NCI-H2227 treated with DMSO at 0.1 percent for 48 hours (cell line): ENCODE data around the gene LILRB2.
"Not testable (repeated sequence)": the region's sequence is repeated elsewhere in the genome, so short reads cannot be mapped to it uniquely, and the experiment has no call there.

ENCODE experiments used
- DNase-seq: peaks from one replicate; lab custom pipeline; 2025; lab: John Stamatoyannopoulos, UW

Gene LILRB2

DNA sequence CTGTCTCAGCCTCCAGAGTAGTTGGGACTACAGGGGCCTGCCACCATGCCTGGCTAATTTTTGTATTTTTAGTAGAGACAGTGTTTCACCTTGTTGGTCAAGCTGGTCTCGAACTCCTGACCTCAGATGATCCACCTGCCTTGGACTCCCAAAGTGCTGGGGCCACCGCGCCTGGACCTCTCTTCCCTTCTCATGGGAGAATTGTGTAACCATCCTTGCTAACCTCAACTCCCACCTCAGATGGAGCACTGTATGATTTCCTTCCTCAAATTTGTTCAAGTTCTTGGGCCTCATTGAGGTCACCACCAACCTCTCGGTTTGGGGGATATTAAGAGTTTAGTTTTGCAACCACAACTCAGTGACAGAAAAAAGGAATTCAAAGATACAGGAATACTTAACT lies 21.3 kb upstream of the LILRB2 start:
- DNase-seq: no peak

DNA sequence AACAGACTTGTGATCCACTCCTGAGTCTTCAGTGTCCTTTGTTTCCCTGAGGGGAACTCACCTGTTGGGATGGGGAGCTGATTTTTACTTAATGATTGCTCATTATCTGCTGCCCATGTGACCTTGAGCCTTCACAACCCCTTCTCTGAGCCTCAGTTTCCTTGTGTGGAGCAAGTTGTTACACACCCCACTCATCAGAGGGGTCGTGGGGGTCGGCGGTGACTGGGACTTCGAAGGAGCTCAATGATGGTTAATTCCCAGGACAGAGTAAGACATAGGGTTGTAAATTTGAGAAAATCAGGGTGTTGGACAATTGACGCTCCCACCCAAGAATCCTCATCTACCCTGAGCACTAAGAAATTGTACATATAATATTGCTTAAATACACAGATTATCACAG lies 18.6 kb upstream of the LILRB2 start:
- no peak for DNase-seq

DNA sequence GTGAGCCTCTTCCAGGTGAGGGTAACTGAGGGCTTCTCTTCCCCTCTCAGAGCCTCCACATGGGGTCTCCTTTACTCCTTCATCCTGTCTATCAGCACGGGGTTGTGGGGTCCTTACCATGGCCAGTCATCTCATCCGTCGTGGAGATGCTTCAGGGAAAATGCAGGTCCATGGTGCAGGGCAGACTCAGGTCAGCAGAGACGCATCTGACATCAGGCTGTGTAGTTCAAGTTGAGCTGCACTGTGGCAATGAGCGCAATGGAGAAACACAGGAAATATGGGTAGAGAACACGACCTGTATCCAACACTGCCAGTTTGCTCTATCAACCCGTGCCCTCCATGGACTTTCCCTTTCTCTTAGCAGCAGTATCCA lies 18.2 kb upstream of the LILRB2 start:
- DNase-seq: no peak

DNA sequence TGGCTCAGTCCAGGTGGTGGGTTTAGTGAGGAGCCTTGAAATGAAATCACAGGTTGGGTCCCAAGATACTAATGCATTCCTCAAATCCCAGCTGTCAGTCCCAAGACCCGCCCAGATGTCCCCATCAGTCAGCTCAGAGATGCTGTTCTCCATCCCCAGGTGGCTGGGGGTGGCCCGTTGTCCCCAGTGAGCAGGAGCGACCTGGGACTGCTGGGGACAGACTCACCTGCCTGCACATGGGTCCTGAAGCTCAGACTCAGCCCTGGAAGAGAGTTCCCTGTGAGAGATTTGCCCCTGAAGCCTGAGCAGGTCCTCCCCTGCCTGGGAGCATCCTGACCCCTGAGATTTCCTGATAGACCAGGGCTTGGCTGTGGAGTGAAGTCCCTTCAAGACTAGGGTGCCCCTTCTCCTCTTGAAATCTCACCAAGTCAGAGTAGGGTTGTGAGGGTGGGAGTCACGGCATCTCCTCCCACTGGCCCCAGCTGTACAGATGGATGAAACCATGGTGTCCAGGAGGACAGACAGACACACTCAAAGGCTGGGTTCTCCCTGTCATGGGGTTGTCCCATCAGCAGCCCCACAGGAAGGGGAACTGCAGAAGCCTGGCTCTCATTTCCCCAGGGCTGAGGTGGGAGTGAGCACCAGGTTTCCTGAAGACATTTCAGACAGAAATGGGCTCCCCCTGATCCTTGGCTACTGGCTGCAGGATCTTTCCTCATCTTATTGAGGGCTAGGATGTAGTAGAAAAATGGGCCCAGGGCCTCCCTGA lies 17.6 kb upstream of the LILRB2 start:
- DNase-seq: no peak

DNA sequence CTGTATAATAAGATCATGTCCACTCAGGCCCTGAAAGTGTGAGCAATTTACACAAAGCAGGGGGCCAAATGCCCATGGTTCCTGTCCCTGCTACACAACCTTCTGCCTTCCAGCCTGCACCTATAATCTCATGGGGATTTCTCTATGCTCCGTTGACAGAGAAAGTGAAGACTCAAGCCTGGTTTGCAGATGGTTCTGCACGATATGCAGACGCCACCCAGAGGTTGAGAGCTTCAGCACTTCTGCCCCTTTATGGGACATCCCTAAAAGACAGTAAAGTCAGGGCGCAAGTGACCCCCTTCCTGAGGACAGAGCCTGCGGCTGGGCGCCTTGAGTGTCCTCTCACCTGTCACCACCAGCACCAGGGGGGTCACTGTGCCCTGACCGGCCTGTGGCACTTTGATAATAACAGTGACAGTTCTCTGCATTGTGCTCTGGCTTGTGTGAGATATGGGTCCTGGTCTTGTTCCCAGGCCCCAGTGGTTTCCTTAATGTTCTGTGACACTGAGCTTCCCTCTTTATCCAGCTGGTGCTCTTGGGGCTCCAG lies 16.9 kb upstream of the LILRB2 start:
- no peak for DNase-seq

DNA sequence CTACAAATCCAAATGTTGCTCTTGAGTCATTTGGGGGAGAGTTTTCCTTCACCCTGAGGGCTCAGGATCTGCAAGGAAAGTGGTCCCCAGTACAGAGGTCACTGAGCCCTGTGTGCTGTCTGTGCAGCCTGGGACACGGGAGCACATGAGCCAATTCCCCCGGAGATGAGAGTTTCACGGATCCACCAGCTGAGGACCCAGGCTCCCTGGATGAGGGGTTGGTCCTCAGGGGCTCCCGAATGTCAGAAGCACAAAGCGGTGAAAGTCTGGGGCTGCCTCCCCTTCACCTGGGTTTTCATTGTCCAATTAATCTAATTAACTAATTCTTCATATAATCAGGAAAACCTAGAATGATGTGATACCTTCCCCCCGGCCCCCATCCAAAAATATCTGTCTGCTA lies 13.6 kb upstream of the LILRB2 start:
- no peak for DNase-seq

DNA sequence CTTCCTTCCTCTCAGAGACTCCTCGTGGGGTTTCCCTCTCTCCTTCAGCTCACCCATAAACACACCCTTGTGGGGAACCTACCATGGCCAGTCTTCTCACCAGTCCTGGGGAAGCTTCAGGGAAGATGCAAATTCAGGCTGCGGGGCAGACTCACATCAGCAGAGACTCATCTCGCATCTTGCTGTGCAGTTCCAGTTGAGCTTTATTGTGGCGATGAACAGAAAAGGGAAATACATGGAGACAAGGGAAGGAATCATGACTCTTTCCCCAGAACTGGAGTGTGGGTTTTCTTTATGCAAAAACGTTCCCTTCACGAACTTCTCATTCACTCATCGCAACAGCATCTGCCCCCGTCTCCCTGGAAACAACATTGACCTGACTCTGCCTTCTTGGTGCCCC lies 8.2 kb upstream of the LILRB2 start:
- DNase-seq: not testable (repeated sequence)

DNA sequence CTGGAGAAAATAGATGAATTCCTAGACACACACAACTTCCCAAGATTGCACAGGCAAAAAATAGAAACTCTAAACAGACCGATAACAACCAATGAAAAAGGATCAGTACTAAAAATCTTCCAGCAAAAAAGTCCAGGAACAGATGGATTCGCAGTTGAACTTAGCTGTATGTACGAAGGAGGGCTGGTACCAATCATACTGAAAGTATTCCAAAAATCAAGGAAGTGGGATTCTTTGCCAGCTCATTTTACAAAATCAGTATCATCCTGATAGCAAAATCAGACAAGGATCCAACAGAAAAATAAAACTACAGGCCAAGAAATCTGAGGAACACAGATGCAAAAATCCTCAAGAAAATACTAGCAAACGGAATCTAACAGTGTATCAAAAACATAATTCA lies 6.5 kb upstream of the LILRB2 start:
- no peak for DNase-seq

DNA sequence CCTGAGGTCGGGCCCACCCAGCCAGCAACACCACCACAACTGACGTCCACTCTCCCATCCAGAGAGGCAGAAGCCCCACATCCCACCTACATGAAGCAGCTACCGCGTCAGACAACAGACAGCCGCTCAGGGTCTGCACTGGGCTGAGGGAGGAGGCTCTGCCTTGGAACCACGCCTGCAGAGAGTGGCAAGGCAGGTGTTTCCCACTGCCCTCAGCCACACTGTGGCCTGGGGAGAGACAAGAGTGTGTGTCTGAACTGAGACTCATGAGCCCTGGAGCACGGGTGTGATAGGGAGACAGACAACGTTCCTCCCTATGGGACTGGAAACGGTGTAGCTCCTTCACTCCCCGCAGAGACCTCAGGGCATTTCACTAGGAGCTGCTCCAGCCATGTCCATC lies 5.4 kb upstream of the LILRB2 start:
- DNase-seq: not testable (repeated sequence)

DNA sequence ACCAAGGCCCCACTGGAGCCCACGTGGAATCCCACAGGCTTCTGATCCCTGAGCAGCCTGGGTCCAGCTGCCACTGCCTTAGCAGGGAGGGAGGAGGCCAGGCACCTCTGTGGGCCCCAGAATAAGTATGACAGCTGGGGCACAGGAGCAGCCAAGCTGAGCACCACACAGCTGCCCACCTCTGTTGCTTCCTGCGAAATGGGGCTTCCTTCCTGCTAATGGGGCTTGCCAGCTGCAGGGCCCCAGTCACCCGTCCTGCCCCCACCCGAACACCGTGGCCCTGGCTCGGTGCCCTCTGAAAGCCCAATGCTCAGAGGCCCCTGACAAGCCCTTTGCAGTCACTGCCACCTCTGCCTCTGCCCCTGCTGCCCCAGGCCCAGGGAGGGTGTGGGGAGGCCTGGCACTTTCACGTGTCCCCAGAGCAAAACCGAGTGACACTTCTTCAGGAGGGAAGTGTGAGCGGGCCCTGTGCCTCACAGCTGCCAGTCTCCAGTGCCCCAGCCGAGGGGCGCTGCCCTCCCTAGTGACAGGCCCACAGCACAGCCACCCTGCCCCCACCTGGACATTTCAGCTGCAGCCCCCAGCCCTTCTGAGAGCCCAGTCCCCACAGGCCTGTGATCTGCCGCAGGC lies 4.6 kb upstream of the LILRB2 start:
- DNase-seq: not testable (repeated sequence)

DNA sequence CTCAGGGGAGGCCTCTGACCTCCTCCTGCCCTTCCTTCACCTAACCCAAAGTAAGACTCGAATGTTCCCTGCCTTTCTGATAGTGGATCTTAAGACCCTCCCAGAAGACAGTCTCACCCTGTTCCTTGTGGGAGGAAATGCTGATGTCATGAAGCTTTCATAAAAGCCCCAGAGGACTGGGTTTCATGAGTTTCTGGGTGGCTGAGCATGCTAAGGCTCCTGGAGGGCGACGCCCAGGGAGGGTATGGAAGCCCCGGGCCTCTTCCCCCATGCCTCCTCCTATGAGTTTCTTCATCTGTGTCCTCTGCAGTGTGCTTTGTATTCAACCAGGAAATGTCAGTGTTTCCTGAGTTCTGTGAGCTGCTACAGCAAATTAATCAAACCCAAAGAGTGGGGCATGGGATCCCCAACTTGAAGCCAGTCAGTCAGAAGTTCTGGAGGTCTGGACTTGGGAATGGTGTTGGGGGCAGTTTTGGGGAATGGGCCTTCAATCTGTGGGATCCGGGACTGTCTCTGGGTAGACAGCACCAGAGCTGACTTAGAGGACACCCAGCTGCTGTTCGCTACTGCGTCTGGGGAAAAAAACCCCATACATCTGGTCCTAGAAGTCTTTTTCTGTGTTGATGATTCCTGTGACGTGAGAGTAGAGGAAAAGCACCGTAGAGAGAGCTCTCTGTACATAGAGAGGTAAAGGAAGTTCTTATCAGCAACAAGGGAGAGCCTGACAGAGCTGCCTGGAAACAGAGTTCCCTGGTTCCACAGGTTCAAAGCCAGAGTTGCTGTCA lies 2.0 kb upstream of the LILRB2 start:
- DNase-seq: no peak

DNA sequence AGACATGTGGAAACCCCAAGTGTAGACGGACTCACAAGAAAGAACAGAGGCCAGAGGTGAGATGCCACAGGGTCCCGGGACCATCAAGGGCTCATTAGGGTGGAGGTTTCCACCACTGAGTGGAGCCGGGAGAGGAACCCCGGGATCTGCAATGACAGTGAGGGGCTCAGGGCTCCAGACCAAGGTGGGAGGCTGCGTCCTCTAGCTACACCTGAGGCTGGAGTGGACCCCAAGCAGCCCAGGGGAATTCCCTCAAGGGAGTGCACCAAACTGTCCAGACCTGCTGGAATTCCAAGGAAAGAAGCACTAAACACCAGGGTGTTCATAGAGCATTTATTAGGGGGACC lies 792 bp upstream of the LILRB2 start:
- DNase-seq: not testable (repeated sequence)

DNA sequence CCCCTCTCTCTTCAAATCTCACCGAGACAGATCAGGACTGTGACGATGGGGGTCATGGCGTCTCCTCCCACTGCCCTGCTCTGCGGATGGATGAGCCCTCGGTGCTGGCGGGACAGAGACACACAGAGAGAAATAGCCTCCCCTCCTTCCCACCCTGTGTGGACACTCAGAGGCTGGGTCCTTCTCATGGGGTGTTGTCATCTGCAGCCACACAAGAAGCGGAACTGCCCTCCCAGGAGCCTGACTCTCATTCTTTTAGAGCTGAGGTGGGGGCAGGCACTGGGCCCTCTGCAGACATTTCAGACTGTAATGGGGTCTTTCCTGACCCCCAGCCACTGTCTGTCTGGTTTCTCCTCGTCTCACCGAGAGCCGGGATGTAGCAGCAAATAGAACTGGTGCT lies 469 bp downstream of the LILRB2 start:
- DNase-seq: not testable (repeated sequence)

DNA sequence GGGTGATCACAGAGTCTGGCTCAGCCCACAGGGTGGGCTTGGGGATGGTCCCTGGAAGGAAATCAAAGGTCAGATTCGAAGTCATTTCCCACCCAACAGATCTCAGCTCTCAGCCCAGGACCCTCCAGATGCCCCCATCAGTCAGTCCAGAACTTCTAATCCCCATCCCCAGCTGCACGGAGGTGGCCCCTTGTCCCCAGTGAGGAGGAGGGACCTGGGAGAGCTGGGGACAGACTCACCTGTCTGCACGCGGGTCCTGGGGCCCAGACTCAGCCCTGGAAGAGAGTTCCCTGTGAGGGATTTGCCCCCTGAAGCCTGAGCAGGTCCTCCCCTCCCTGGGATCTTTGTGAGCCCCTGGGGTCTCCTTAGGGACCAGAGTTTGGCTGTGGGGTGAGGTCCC lies 885 bp downstream of the LILRB2 start:
- DNase-seq: not testable (repeated sequence)

DNA sequence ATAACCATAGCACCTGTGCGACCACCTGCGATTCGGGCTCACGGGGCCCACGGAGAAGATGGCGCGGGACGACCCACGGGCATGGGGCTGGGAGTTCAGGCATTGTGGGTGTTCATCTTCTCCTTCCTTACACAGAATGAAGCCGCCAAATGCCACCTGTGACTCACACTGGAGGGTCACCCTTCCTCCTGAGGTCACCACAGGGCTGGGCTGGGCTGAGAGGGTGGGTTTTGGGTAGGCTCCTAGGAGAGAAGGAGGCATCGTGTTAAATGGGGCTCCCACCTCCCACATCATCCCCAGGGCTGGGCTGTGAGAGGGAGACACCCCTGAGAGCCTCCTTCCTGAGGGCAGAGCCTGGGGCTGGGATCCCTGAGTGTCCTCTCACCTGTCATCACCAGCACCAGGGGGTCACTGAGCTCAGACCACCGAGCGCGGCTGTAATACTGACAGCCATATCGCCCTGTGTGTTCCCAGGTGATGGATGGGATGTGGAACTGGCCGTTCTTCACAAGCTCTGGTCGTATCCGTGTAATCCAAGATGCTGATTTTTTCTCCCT lies 1.4 kb downstream of the LILRB2 start:
- no peak for DNase-seq

DNA sequence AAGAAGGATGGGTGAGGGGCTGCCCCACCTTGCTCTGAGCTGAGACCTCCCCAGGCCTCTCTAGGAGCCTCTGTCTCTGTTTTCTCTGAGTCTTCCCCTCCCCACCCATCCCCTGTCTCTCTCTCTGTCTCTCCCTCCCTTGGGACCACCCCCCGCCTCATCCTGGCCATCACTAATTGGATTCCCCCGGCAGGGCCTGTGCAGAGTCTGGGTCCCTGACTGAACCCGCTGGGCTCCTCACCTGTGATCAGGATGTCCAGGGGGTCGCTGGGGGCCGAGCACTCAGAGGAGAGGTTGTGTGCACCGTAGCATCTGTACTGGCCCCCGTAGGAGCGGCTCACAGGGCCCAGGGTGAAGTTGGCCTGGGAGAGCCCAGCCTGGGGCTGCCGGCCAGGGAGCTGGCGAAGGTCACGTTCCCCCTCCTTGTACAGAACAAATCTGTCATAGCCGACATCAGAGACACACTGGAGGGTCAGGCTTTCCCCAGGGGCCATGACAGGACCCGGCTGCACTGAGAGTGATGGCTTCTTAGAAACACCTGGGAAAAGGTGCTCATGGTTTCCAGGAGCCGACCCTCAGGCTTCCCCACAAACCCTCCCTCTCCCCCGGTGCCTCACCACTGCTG lies 2.2 kb downstream of the LILRB2 start:
- DNase-seq: not testable (repeated sequence)

DNA sequence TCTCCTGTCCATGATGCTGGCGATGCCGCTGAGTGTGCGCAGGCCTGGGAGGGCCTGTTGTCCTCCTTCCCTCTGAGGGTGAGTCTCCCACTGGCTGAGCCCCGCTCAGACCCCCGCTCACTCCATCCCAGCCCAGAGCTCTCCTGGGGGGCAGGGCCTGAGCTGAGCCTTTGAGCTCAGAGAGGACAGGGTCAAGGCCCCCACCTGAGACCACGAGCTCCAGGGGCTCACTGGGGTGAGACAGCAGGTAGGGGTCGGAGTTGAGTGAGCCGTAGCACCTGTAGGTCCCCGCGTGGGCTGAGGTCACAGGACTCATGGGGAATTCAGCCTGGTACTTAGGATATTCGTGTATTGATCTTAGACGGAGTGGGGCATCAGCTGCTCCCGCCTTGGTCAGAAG lies 2.9 kb downstream of the LILRB2 start:
- DNase-seq: not testable (repeated sequence)

DNA sequence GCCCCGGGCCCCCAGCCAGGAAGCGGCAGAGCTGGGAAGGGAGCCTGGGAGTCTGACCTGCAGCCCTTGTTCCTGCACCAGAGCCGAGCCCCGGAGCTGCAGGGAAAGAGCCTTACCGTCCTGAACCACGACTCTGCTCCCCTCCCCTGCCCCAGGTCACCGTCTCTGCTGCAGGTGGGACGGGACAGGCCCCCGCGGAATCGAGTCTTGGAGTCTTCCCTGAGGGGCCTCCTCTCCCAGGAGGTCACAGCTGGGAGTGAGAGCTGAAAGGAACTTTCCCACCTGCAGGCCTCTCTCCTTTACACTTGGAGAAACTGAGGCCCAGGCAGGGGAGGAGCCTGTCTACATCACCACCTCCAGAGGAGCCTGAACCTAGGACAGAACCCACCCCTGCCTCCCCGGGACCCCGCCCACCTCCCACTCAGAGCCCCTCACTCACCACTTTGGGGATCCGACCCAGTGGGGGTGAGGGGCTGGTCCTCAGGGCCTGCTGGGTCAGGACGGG lies 3.7 kb downstream of the LILRB2 start:
- not testable (repeated sequence) for DNase-seq

DNA sequence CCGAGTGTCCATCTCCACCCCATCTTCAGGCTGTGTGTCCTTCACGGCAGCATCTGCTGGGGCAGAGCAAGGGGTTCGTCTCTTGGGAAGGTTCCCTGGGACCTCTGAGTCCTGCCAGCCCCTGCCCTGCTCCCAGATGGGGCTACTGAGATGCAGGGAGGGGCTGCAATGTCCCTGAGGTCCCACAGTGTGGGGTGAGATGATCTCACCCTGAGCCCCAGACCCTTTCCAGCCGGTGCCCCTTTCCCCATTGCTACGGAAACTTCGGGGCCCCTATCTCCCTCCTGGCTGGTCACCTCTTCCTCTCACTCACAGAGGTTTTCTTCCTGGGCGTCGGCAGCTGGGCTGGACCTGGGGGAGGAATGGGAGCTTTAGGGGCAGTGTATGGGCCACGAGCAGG lies 5.0 kb downstream of the LILRB2 start:
- no peak for DNase-seq

DNA sequence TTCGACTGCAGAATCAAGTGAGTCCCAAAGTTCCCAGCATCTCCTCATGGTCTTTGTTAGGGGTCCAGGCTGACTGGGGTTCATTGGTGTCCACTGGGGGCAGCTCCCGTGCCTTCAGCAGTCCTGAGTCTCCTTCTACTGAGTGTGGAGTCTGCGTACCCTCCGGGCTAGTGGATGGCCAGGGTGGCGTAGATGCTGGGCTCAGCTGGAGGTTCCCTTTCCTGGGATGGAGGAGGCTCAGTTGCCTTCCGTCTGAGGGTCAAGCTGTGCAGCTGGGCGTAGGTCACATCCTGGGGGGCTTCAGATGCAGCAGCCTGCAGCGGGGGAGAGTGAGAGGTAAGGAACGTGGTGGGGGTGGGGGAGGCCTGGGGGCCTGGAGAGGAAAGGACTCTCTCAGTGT lies 6.4 kb downstream of the LILRB2 start:
- not testable (repeated sequence) for DNase-seq

DNA sequence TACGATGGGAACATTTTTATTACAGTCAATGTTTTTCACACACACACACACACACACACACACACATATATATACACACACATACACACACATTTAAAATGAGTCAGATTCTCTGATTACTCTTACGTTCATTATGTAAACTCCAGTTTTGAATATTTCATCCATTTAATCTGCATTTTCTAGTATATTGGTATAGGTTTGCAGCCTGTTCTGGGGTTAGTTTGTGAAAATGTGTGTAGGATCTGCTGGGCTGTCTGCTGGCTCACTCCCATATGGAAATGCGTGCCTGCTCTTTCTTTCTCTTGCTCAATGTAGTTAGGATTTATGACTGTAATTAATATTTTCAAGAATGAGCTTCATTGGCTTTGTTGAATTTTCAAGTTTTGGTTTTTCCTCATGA lies 7.1 kb downstream of the LILRB2 start:
- no peak for DNase-seq

DNA sequence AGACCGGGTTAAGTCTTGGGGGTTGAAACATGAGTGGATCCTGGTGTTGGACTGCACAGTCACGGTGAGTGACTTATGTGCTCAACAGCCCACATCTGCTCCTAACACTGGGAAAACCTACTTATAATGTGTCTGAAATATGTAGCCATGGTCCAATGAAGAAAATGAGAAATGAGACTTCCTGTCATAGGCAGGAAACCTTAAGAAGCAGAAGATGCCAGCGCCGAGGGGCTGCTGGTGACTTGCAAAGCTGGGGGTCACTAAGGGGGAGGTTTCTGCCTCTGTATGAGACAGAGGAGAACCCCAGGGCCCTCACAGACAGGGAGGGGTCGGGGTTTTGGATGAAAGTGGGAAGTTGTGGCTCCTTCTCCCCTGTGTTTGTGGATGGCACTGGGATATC lies 8.7 kb downstream of the LILRB2 start:
- not testable (repeated sequence) for DNase-seq
